ENCODE measurements around the gene SS18. TPM values are rescaled to one million over a fixed set of nuclear protein-coding genes. Genes with fewer than 3 reads are reported as not detected.

Gene SS18
- total and polyA plus RNA-seq, 2 of the 13 experiments (the other 11 are each of a cell fraction or from before 2014, with no cell fraction given): 49.2 to 82.7 TPM

DNA sequence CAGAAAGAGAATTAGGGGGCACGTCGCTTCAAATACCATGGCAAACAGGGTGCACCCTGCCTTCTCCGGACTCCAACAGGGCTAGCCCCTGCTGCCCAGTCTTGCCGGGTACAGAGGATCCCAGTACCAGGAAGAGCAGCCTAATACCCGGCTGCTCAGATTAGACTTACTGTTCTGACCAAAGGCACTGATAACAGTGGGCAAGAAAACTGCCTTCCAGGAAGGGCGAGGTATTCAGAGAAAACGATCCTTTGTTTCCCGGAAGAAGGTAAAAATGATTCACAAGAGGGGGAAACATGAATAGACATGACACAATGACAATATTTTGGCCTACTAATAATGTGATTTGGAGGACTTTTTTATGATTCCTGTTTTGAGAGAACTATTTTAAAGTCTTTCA is 99.9 kb downstream of the SS18 start:
- H3K4me3 ChIP-seq (replicated peaks in 1 of 3; ENCODE audit: insufficient read depth in 1 of 3, low read depth in 2 of 3, low read length in 3 of 3): no peak overlapping the region
- no peaks in the 10 kb centered on the region for H3K9me3 ChIP-seq (ENCODE audit: low read length)
- no peaks in the 10 kb centered on the region for H3K36me3 ChIP-seq (replicated peaks in 1 of 2; ENCODE audit: control insufficient read depth in 1 of 2, insufficient read depth in 2 of 2, low read length in 2 of 2)
- in situ Hi-C loops (cut with HindIII; ENCODE audit: extremely low pct_ligation_motif_present, low pct_unique_long_range_greater_than_20kb) (no loop called here), intact Hi-C loops (cut with micrococcal nuclease; ENCODE audit: unreplicated experiment) (no loop called here)
- no peak overlapping the region for H3K27ac ChIP-seq (ENCODE audit: extremely low read length, insufficient read depth, low read length)
- no peak overlapping the region for H3K9ac ChIP-seq (ENCODE audit: insufficient read depth, low read depth, low read length)
- H3K27me3 ChIP-seq (ENCODE audit: control insufficient read depth in 1 of 2, insufficient read depth in 2 of 2, low read length in 2 of 2): peaks cover 0 to 5% of the 10 kb centered on the region in 2 experiments; a peak in 2 of 5 replicates
- no peak for TF ChIP-seq RFX5 (IDR thresholded peaks at IDR 0.05; ENCODE audit: low read depth, low read length)
- H4K20me1 ChIP-seq (ENCODE audit: insufficient read depth, low read length): no peaks in the 10 kb centered on the region
- ATAC-seq (no peak), DNase-seq (ENCODE audit: low spot score) (no peak), FAIRE-seq (no peak)
- CTCF ChIA-PET (ENCODE audit: low intra/inter-chr PET ratio, low total read pairs): no interaction called here
- H2AFZ ChIP-seq (ENCODE audit: low read length): no peak overlapping the region
- no TSS peak for BruUV-seq (replicated peaks)
- POLR2A ChIA-PET: no interaction called here
- no peaks in the 10 kb centered on the region for H3K79me2 ChIP-seq (ENCODE audit: insufficient read depth, low read length)
- H3K4me1 ChIP-seq (ENCODE audit: insufficient read depth, low read length): no peaks in the 10 kb centered on the region
- WGBS (ENCODE audit: low lambda C conversion rate): 34% methylated on average over 8 of the region's 8 CpGs
- H3K4me2 ChIP-seq (ENCODE audit: low read depth, low read length): no peak overlapping the region

- WGBS (ENCODE audit: low lambda C conversion rate): 6% methylated on average over 1 of the region's 1 CpG
- in situ Hi-C loops (cut with HindIII; ENCODE audit: extremely low pct_ligation_motif_present, low pct_unique_long_range_greater_than_20kb): no loop called here
- FAIRE-seq: no peak
Measured at GRCh38 chr18:25985707-25986394, 104.6 kb downstream of the SS18 start.

More at GRCh38 chr18:25985707-25986394, 104.6 kb downstream of the SS18 start:
- ChIA-PET POLR2A (no interaction called here), CTCF (ENCODE audit: low intra/inter-chr PET ratio, low total read pairs) (no interaction called here)
- H3K9ac ChIP-seq (ENCODE audit: insufficient read depth, low read depth, low read length): no peak overlapping the region
- H3K79me2 ChIP-seq (ENCODE audit: insufficient read depth, low read length): no peaks in the 10 kb centered on the region
- intact Hi-C loops (cut with micrococcal nuclease; ENCODE audit: unreplicated experiment): no loop called here
- H3K9me3 ChIP-seq (ENCODE audit: low read length): no peaks in the 10 kb centered on the region
- no peak overlapping the region for H3K27ac ChIP-seq (ENCODE audit: extremely low read length, insufficient read depth, low read length)
- no TSS peak for BruUV-seq (replicated peaks)
- no peak overlapping the region for H2AFZ ChIP-seq (ENCODE audit: low read length)
- H3K36me3 ChIP-seq (replicated peaks in 1 of 2; ENCODE audit: control insufficient read depth in 1 of 2, insufficient read depth in 2 of 2, low read length in 2 of 2): no peaks in the 10 kb centered on the region
- no peaks in the 10 kb centered on the region for H3K4me1 ChIP-seq (ENCODE audit: insufficient read depth, low read length)
- H3K4me2 ChIP-seq (ENCODE audit: low read depth, low read length): no peak overlapping the region
- H3K27me3 ChIP-seq (ENCODE audit: control insufficient read depth in 1 of 2, insufficient read depth in 2 of 2, low read length in 2 of 2): peaks cover 0 to 5% of the 10 kb centered on the region in 2 experiments; a peak in 1 of 5 replicates
- no peaks in the 10 kb centered on the region for H4K20me1 ChIP-seq (ENCODE audit: insufficient read depth, low read length)
- DNase-seq (ENCODE audit: low spot score): no peak
- TF ChIP-seq MAFF (IDR thresholded peaks at IDR 0.05; ENCODE audit: low read depth, low read length) (no peak), SP5 (CRISPR knock-in tag; IDR thresholded peaks at IDR 0.05; ENCODE audit: borderline replicate concordance, low read depth) (no peak), FOXJ3 (CRISPR knock-in tag; IDR thresholded peaks at IDR 0.05; ENCODE audit: borderline replicate concordance) (no peak), ZNF281 (CRISPR knock-in tag; IDR thresholded peaks at IDR 0.05; ENCODE audit: borderline replicate concordance) (no peak)
- ATAC-seq: no peak
- no peak overlapping the region for H3K4me3 ChIP-seq (replicated peaks in 1 of 3; ENCODE audit: insufficient read depth in 1 of 3, low read depth in 2 of 3, low read length in 3 of 3)

Data from HepG2 (cell line).